ENCODE data around the gene ZNF765. TPM values are rescaled to one million over a fixed set of nuclear protein-coding genes. Genes with fewer than 3 reads are reported as not detected.
"Not testable (repeated sequence)": the region's sequence is repeated elsewhere in the genome, so short reads cannot be mapped to it uniquely, and the experiment has no call there.

The ZNF765 gene
- total and polyA plus RNA-seq, 12 donors: 2.4 to 5.4 (median 3.7) TPM

- Histone ChIP-seq H3K27me3 (no peaks in the 10 kb centered on the region), H3K4me3 (peak overlapping the region; percentile 58 to 97 (median 77)), H3K4me1 (peaks cover 0 to 18% (median 7%) of the 10 kb centered on the region in 9 donors), H3K27ac (peak overlapping the region in 9 of 10 donors; percentile 60 to 87 (median 74)), H3K36me3 (peaks cover 0 to 36% (median 7%) of the 10 kb centered on the region in 9 donors), H3K9me3 (no peaks in the 10 kb centered on the region)
- no peak for TF ChIP-seq CTCF (IDR thresholded peaks at IDR 0.05)
- intact Hi-C loops (cut with DNase I): loop anchor here in 8 of 10 donors (5.0 to 10.0 kb wide), 6 partner anchors 35 to 315 kb away; partner anchors contain the start of genes ZNF813 (in 4 of the 8) and ZNF665 (in 1 of the 8)
- WGBS, 2 donors: 0 to 1% methylated on average over 30 of the region's 30 CpGs
- peak; percentile 21 to 33 for DNase-seq
- ATAC-seq: peak; percentile 9 to 69 (median 39)
Measured at GRCh38 chr19:53432088-53432661, 37.2 kb downstream of the ZNF765 start.

GRCh38 chr19:53443809-53444208 is 48.9 kb downstream of the ZNF765 start:
- Histone ChIP-seq H3K36me3 (peaks cover 0 to 85% (median 15%) of the 10 kb centered on the region in 9 donors), H3K9me3 (peaks cover 0 to 60% (median 6%) of the 10 kb centered on the region in 11 donors)
- H3K27me3 ChIP-seq; H3K27ac ChIP-seq; intact Hi-C loops (cut with DNase I); H3K4me1 ChIP-seq; ATAC-seq; H3K4me3 ChIP-seq; DNase-seq: not testable (repeated sequence)
- WGBS, 2 donors: 81 to 85% methylated on average over 2 of the region's 2 CpGs

GRCh38 chr19:53447196-53447595 is 52.2 kb downstream of the ZNF765 start:
- DNase-seq; intact Hi-C loops (cut with DNase I); H3K4me3 ChIP-seq; H3K4me1 ChIP-seq; ATAC-seq; H3K27ac ChIP-seq; H3K27me3 ChIP-seq: not testable (repeated sequence)
- Histone ChIP-seq H3K36me3 (peaks cover 0 to 88% (median 41%) of the 10 kb centered on the region in 9 donors), H3K9me3 (peaks cover 0 to 64% (median 6%) of the 10 kb centered on the region in 11 donors)
- 87 to 95% methylated on average over 5 of the region's 5 CpGs for WGBS, 2 donors

GRCh38 chr19:53455828-53456227 is 60.9 kb downstream of the ZNF765 start:
- no peak overlapping the region for H3K27ac ChIP-seq
- H3K36me3 ChIP-seq: peaks cover 0 to 70% (median 50%) of the 10 kb centered on the region in 9 donors
- no peak for TF ChIP-seq CTCF (IDR thresholded peaks at IDR 0.05)
- ATAC-seq (no peak), DNase-seq (no peak)
- H3K4me1 ChIP-seq: no peaks in the 10 kb centered on the region
- WGBS, 2 donors: 92 to 98% methylated on average over 9 of the region's 9 CpGs
- H3K27me3 ChIP-seq: no peaks in the 10 kb centered on the region
- intact Hi-C loops (cut with DNase I): no loop called here
- no peak overlapping the region for H3K4me3 ChIP-seq
- H3K9me3 ChIP-seq: peaks cover 0 to 98% (median 12%) of the 10 kb centered on the region in 11 donors

- intact Hi-C loops (cut with DNase I); DNase-seq; H3K27ac ChIP-seq; H3K4me1 ChIP-seq; H3K4me3 ChIP-seq; ATAC-seq: not testable (repeated sequence)
- H3K27me3 ChIP-seq: peaks cover 0 to 12% (median 3%) of the 10 kb centered on the region in 7 donors
- H3K36me3 ChIP-seq: peaks cover 0 to 26% (median 7%) of the 10 kb centered on the region in 9 donors
- 33 to 49% methylated on average over 11 of the region's 11 CpGs for WGBS, 2 donors
- H3K9me3 ChIP-seq: peaks cover 0 to 79% (median 12%) of the 10 kb centered on the region in 11 donors
Measured at GRCh38 chr19:53460131-53460721, 65.3 kb downstream of the ZNF765 start.
